Mesenteric fat pad (tissue), 1 donor: ENCODE measurements around the gene RPL22. TPM values are rescaled to one million over a fixed set of nuclear protein-coding genes. Genes with fewer than 3 reads are reported as not detected.
"Not testable (repeated sequence)": the region's sequence is repeated elsewhere in the genome, so short reads cannot be mapped to it uniquely, and the experiment has no call there.

Source experiments
- DNase-seq: peaks from one replicate; pipeline ENCODE4 v3.0.0-alpha.2; 2020; ENCODE audit warnings: low spot score
- total RNA-seq: library from RNA; stranded (reverse); fragmentation: NEBNext Ultra II Directional; extraction: Animal tissue kit (Norgen Biotek cat#: 25700); gene quantifications from one replicate; pipeline ENCODE4 v1.2.1, GENCODE V29; 2021
- donor health status: DM: yes; HTN: yes; CAD: no.

Gene RPL22
- total RNA-seq, 1 donor from 2014 or later = 264 TPM

DNA sequence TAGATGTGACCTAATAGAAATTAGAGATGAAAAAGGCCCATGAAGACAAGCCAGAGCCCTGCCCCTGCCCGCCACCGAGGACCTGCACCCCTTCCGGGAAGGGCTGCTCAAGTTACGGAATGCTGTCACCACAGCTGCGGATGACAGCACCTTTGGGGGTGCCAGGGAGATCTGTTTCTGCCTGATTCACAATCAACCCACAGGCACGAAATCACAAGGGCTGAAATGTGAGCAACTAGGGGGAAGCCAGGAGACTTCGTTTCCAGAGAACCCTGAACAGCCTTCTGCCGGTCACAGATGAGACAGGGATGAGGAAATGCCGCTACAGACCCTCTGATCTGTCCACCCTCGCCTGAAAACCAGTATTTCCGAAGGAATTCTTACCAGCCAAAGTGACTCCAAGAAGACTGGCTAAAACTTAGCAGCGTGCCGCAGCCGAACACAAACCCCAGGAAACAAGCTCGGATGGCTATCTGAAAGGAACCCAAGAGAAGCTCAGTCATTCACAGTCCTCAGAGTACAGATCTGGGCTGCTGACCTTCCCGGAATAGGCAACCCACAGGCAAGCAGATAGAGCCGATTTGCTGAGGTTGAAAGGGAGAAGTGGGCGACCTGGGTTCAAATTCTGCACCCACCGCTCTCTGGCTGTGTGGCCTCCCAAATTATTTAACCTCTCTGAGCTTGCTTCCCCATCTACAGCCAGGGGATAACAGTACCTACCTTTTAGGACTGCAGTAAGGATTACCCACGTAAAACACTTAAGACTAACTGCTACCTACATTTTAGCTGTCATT is 35.3 kb upstream of the RPL22 start:
- DNase-seq = no peak

DNA sequence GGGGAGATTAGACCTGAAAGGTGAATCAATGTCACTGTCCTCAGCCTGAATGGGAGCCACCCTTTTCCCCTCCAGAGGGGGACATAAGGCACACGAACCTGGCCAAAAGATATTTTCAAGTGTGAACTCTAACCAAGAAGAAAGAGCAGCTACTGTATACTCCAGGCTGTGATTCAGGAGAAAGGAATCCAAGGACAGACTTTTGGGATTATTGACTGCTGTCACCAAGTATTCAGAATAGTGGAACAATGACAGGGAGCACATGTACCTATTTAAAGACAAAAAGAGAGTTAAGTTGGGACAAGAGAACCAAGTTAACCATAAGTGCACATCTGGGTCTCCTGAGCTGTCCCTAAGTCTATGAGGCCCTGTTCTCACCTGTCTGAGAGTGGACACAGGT is 34.0 kb upstream of the RPL22 start:
- DNase-seq = no peak

DNA sequence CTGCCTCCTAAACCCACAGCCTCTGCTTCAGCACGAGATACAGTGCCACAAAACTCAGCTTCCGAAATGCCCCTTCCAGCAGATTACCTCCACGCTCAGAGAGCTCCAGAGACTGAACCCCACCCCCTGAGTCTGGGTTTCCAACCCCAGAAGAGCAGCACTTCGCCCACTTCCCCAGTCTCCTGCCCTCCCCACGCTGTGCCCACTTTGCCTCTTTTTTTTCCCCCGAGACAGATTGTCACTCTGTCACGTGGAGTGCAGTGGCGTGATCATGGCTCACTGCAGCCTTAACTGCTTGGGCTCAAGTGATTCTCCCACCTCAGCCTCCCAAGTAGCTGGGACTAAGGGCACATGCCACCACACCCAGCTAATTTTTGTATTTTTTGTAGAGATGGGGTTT is 26.3 kb upstream of the RPL22 start:
- DNase-seq = no peak

DNA sequence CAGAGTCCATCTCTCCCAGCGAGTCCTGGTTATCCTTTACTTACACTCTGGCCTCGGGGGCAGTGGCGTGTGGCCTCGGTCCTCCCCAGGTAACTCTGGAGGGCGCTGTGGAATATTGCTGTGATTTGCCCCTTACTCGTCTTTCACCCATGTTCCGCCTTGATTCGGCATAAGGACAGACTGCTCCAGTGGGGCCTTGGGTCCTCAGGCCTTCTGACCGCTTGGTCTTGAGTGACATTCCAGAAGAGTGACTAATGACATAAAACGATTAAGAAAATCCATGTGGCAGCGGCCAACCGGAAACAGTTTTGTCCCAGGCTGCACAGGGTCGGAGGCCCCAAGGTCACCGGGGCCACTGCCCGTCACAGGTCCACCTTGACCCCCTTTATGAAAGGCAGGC is 25.3 kb upstream of the RPL22 start:
- no peak for DNase-seq

DNA sequence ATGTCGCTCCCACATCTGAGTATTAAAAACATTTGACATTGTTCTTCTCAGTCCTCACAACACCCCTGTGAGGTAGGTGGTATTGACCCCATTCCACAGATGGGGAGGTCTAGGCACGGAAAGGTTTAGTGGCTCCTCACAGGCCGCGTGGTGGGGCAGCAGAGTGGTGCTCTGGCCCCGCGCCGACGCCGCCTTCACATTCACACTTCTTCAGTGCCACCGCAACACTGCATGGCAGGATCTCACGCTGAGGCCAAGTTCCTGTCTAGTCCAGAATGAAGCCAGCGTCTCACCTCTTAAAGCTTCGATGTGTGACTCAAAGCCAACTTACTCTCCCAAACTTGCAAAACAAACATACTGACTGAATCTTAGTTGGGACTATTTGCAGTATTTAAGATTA is 24.2 kb upstream of the RPL22 start:
- DNase-seq = no peak

DNA sequence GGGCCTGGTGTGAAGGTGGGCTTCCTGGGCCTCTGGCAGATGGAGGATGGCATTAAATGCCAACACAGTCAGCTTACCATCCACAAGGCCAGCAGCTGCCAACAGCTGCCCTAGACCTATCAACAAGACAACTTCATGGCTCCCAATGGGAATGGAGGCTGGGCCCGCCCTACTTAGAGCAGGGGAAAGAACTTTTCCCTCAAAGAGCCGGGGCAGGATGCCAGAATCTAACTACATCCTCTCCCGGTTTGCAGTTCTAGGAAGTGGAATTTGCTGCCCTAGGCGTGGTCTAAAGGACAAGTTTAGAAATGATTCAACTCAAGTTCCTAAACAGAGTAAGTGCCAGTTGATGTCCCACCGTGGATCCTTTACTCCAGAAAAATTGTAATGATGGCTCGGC is 23.2 kb upstream of the RPL22 start:
- DNase-seq = no peak

DNA sequence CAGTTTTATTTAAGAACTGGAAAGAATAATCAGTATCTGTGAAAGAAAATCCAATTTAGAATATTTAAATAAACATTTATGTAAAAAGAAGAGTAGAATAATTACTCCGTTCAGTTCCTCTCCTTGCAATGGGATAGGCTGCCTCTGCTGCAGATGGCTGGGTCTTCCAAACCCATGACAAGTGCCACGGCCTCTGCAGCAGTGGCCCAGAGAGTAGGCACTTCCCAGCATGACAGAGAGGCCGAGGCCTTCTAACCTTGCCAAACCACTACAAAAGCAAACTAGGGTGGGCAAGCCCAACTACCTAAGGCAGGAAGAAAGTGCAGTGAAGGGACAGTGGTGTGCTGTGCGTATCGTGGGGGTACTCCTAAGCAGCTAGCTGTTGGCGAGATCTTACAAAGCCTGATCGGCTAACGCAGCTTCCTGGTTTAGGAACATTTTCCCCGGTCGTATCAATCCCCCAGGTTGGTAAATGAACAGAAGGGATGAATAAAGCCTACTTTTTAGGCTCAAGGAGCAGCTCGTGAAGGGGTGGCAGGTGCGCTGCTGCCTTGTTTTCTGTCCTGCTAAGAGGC is 21.9 kb upstream of the RPL22 start:
- DNase-seq = no peak

DNA sequence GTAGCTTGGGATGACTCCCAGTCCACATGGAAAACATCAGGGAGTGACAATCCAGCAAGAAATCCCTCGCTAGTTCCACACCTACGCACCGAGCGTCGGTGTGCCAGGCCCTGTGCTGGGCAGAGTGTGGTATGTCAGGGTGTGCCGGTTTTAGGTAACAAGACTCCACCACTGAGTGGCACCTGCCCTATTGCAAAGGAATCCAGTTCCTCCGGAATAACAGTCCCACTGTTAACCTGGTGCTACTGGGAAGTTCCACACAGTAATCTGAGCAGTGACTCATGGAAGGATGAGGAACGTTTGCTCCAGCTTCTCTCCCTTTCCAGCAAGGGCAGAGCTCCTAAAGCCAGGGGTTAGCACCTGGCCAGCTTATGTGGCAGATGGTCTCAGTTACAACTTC is 20.8 kb upstream of the RPL22 start:
- DNase-seq = no peak

DNA sequence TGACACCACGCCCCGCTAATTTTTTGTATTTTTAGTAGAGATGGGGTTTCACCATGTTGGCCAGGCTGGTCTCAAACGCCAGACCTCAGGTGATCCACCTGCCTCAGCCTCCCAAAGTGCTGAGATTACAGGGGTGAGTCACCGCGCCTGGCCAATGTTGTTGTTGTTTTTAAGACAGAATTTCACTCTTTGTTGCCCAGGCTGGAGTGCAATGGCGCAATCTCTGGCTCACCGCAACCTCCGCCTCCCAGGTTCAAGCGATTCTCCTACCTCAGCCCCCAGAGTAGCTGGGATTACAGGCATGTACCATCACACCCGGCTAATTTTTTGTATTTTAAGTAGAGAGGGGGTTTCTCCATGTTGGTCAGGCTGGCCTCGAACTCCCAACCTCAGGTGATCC is 20.2 kb upstream of the RPL22 start:
- DNase-seq = not testable (repeated sequence)

DNA sequence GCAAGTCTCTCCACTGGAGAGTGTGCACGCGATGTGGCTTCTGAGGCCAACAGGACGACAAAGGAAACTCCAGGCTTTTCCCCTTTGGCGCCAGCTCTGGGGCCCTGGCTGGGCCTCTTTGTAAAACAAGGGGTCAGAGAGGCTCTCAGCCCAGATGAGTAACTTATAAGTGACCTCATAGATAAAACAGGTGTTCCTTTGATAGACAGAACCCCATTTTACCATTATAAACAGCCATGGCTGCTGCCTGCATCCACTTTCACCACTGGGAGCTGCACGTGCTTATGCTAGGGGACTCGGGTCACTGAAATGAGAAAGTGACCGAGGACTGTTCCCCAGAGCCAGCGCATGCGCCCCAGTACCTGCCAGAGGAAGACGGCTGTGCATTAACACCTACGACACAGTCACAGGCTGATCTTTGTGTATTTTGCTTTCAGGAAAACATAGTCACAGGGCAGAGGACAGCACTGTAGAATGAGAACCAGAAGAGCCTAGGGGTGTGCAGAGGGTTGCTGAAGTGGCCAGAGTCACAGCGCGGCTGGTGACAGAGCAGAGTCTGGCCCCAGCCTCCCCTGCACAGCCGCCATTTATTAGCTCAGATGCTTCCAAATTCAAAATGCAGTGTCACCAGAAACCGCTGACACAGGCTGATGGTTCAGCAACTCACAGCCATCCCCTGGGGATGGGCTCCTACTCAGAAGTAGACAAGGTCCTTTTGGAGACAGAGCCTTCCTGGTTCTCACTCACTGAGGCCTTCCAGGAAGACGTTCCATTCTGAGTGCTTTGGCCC is 19.2 kb upstream of the RPL22 start:
- DNase-seq = no peak

DNA sequence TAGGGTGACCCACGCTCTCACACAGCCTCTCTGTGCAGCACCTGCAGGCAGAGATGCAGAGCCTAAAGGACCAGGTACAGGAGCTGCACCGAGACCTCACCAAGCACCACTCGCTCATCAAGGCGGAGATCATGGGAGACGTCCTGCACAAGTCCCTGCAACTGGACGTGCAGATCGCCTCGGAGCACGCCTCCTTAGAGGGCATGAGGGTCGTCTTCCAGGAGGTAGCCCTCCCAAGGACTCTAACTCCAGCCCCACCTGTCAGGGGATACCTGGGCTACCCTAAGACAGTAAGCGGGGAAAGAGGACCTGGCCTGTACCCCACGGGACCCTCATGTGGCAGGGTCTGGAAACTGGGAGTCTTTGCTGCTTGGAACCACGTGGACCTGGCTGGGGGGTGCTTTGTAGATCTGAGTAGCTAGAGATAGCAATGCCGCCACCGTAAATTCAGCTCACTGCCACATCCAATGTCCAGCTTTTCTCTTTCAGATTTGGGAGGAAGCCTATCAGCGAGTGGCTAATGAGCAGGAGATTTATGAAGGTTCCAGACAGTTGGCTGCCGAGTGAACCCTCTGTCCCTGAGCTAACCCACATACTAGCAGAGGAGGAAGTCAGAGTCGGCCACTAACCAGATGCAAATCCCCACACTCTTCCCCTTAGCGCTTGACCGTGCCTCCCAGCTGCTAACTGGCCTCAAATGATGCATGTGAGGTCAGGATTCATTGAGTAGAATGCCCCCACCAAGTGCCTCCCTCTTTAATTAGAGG is 13.0 kb upstream of the RPL22 start:
- DNase-seq = no peak

DNA sequence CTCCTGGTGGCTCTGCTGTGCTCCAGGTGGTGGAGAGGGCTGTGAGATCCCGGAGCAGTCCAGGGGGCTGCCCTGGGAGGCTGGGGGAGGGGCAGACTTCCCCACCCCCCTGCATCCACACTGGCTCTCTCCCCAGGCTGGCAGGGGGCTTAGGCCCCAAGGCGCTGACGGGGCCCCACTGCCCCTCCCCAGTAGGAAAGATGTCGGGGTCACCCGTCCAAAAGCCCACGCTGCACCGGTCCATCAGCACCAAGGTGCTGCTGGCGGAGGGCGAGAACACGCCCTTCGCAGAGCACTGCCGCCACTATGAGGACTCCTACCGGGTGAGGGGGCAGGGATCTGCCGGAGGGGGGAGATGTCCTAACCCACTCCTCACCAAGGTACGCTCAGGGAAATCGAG is 12.3 kb upstream of the RPL22 start:
- DNase-seq = no peak

DNA sequence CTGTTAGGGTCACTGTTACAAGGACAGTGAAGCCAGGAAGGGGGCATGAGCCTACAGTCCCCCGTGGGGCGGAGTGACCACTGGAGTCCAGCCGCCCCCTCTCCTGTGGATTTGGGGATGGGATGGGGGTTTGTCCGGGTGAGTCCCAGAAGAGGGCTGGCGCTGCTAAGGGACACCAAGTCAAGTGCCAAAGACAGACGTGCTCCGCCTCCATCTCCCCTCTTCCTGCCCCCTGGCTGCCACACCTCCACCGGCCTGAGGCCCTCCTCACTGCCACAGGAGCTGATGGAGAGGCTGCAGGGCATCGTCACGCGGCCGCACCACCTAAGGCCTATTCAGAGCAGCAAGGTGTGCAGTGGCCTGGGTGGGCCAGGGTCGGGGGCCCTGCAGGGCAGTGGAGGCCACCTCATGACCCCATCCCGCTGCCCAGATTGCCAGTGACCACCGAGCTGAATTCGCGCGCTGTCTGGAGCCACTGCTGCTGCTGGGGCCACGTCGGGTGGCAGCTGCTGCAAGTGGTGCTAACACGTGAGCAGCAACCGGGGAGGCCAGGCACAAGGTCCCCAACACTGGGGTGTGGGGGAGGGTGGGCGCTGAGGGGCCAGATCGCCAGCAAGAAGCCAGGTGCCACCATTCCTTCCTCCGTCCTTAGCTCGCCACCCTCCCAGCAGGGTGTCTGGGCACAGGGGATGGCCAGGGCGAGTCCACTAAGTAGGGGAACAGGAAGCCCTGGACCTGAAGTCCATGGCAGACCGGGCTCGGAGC is 11.4 kb upstream of the RPL22 start:
- DNase-seq = no peak

DNA sequence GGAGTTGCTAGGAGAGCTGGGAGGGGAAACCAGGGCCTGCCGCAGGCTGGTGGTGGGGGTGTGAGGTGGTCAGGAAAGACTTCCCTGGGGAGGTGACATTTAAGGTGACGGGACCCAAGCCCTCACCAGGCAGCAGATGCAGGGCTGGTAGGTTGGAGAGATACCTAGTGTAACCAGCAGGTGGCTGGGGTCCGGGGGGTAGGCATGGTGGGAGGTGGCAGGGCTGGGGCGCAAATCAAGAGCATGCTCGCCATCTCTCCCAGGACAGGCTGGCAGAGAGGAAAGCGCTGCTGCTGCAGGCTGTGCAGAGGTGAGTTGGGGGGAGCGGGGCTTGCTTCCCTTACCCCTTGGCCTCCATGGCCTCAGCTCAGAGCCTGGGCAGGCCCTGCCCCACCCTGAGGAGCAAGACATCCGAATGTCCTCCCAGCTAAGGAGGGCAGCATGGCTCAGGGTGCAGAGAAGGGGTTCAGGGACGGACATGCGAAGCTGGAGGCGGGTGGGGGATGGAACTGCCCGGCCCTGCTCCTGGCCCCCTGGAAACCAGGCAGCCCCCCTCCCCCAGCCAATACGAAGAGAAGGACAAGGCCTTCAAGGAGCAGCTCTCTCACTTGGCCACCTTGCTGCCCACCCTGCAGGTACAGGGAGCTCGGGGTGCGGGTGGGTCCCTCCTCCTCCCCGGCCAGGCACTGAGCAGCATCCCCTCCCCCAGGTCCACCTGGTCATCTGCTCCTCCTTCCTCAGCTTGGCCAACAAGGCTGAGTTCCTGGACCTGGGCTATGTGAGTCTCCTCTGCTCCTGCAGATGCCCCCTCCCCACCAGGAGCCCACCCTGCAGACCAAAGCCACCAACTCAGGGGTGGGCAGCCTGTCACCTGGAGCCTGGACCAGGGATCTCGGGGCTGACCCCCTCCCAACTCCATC is 10.5 kb upstream of the RPL22 start:
- no peak for DNase-seq

DNA sequence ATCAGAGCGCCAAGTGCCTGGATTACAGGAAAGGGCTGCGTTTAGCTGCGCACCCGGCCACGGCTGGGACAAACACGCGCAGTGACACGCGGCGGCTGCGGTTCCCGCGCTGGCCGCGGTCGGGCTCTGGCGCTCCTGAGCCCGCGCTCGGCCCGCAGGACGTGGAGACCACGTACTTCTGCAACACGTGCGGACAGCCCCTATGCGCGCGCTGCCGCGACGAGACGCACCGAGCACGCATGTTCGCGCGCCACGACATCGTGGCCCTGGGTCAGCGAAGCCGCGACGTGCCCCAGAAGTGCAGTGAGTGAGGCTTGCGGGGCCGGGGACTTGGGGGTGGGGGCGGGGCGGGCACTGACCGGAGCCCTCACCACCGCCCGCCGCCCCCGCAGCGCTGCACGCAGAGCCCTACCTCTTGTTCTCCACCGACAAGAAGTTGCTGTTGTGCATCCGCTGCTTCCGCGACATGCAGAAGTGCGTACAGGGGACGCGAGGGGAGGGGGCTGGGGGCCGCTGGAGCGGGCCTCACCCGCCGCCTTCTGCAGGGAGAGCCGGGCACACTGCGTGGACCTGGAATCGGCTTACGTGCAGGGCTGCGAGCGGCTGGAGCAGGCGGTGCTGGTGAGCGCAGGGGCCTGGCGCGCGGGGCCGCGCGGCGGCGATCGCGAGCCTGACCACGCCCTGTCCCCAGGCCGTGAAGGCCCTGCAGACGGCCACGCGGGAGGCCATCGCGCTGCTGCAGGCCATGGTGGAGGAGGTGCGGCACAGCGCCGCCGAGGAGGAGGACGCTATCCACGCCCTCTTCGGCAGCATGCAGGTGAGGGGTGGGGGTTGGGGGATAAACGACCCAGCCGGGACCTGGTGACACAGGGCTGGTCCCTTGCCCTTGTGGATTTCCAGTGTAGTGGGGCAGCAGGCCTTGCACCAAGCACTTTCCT is 9.6 kb upstream of the RPL22 start:
- DNase-seq = no peak

DNA sequence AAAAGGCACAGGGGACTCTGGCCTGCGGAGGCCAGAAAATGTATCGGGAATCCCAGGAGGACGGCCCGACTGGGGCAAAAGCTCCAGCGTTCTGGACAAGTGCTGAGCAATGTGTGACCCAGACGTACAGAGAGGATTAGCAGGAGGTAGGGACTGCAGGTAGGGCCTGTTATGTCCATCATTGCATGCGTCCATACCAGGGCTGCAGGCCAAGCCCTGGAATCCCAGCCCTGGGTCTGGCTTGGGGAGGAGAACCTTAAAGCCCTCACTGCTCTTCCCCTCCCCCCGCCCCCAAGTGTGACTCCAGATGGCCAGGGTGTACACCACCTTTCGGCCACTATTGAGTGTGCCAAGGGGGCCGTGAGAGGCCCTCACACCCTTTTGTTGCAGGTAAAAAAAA is 8.5 kb upstream of the RPL22 start:
- DNase-seq = no peak

DNA sequence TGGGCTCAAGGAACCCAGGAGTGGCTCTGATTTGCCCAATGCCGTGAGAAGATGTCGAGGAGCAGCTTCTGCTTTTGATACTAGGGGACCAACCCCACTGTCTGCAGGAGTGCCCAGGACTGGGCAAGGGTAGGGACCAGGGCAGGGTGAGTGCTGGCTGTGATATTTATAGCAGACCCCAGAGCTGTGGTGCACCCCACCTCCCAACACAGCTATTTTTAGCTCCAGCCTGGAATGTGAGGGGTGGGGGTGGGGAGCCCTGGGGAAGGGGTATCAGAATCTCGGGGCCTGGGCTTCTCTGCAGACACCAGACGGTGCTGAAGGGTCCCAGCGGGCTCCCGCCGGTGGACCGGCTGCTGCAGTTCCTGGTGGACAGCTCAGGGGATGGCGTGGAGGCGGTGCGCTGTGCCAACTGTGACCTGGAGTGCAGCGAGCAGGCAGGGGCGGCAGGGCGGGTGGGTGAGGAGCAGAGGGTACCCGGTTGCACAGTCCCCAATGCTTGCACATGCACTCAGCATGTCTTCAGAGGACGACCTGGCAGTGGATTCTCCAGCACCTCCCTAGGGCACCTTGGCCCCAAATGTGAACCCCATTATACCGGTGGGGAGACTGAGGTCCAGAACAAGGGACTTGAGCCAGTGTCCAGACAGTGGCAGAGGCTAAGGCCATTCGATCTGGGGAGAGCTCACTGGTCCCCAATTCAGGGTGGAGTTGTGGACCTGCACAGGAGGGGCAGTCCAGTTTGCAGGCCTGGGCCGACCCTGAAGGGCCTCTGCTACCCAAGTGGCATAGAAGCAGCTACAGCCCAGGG is 7.9 kb upstream of the RPL22 start:
- DNase-seq = no peak

DNA sequence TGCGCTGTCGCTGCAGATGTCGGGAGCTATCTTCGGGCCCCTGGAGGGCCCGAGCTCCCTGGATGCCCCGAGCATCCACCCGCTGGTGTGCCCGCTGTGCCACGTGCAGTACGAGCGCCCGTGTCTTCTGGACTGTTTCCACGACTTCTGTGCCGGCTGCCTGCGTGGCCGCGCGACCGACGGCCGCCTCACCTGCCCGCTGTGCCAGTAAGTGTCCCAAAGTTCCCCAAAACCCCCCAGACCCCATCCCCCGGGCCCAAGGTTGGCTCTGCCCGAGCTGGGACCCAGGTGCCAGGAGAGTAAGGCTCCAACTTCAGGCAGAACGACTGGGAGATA is 7.1 kb upstream of the RPL22 start:
- no peak for DNase-seq
